ENCODE measurements around the gene LYPLAL1. TPM values are rescaled to one million over a fixed set of nuclear protein-coding genes. Genes with fewer than 3 reads are reported as not detected.

Gene LYPLAL1
- total and polyA plus RNA-seq, 2 of the 4 experiments (the other 2 are of a cell fraction), result 4.8 to 7.5 TPM

DNA sequence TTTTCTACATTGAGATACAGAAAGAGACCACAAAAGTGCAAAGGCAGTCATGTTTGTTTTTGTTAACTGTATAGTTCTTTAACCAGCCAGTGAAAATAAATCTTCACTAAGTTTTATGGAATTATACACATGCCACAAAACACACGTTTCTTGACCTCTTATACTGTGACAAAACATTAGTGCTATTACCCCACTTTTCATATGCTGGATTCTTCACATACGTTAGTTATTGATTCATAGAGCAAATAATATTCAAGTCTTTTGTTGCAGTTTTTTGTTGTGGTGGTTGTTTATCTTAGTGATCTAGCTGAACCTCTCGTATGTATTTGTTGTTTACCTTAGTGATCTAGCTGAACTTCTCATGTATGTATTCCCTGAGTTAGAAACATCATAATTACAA is 28.0 kb downstream of the LYPLAL1 start:
- Histone ChIP-seq H2BK5ac (ENCODE audit: low read depth, low read length, poor library complexity, severe bottlenecking) (no peak overlapping the region), H3K36me3 (ENCODE audit: control insufficient read depth, insufficient read depth, low read length) (no peaks in the 10 kb centered on the region), H2AFZ (replicated peaks; ENCODE audit: low read length, poor library complexity) (no peak overlapping the region), H3K4ac (ENCODE audit: low read depth, low read length) (no peak overlapping the region), H2BK120ac (ENCODE audit: low read depth, low read length) (no peak overlapping the region), H3K23ac (ENCODE audit: low read depth, low read length) (no peak overlapping the region), H3K18ac (ENCODE audit: low read depth, low read length) (peak overlapping the region; percentile 35; the same call in 1 of the 2 replicates), H3K9me1 (ENCODE audit: insufficient read depth, low read length) (no peaks in the 10 kb centered on the region), H2BK15ac (ENCODE audit: low read depth, low read length) (no peak overlapping the region), H4K20me1 (ENCODE audit: insufficient read depth, low read length) (no peaks in the 10 kb centered on the region), H3K4me3 (ENCODE audit: insufficient read depth, low read depth, low read length) (no peak overlapping the region), H3K27me3 (ENCODE audit: control insufficient read depth, insufficient read depth, low read length) (no peaks in the 10 kb centered on the region), H3K27ac (ENCODE audit: insufficient read depth, low read length) (no peak overlapping the region), H3K4me1 (ENCODE audit: control insufficient read depth, insufficient read depth, low read length) (no peaks in the 10 kb centered on the region), H3K14ac (replicated peaks; ENCODE audit: low read depth, low read length) (no peak overlapping the region), H4K91ac (ENCODE audit: insufficient read depth, low read depth, low read length) (no peak overlapping the region), H3K9me3 (ENCODE audit: control insufficient read depth, insufficient read depth, low read length) (no peaks in the 10 kb centered on the region), H2AK5ac (ENCODE audit: low read depth, low read length) (no peak overlapping the region), H3K4me2 (ENCODE audit: low read depth, low read length) (no peak overlapping the region), H3K79me1 (ENCODE audit: low read depth in 1 of 2, low read length in 2 of 2) (no peaks in the 10 kb centered on the region), H2BK20ac (ENCODE audit: low read depth, low read length) (no peak overlapping the region), H4K5ac (ENCODE audit: low read depth, low read length) (no peak overlapping the region), H3K9ac (ENCODE audit: low read depth, low read length) (no peak overlapping the region), H4K8ac (ENCODE audit: low read depth in 2 of 2, low read length in 2 of 2) (no peak overlapping the region), H2AK9ac (replicated peaks; ENCODE audit: low read depth, low read length, poor library complexity) (no peak overlapping the region), H3K56ac (ENCODE audit: extremely low read depth, insufficient read depth, low read length) (no peak overlapping the region)
- intact Hi-C loops (cut with micrococcal nuclease), result loop anchor here (10.0 kb wide), 3 partner anchors 213 to 867 kb away; no protein-coding TSS in a partner anchor
- no CpG with 5 or more reads among the region's 3 CpGs for WGBS, 2 experiments (ENCODE audit: extremely low coverage in 2 of 2, insufficient read length in 1 of 2)
- no peak for ATAC-seq (ENCODE audit: low read depth)
- BruUV-seq (replicated peaks), result no TSS peak
- dilution Hi-C loops (cut with HindIII; ENCODE audit: low sequenced_read_pairs, unreplicated experiment), result no loop called here
- ChIA-PET POLR2A (ENCODE audit: unreplicated experiment) (no interaction called here), CTCF (interaction anchor here (0.6 kb wide), 1 partner anchor 807 kb away, joined by 5 read pairs; no protein-coding TSS in a partner anchor)
- TF ChIP-seq CHD1 (IDR thresholded peaks at IDR 0.05; ENCODE audit: low read depth, low read length) (no peak), CEBPB (IDR thresholded peaks at IDR 0.05; ENCODE audit: low read depth, low read length) (no peak), MAFK (IDR thresholded peaks at IDR 0.05; ENCODE audit: low read depth, low read length) (no peak), NFE2L2 (IDR thresholded peaks at IDR 0.05; ENCODE audit: low read depth, low read length) (no peak)
- DNase-seq, result peak; percentile 49
- in situ Hi-C loops (cut with MboI; ENCODE audit: low sequenced_read_pairs), result loop anchor here (10.0 kb wide), 2 partner anchors 183 to 363 kb away; no protein-coding TSS in a partner anchor

Measured in IMR-90 (cell line).